ENCODE data around the gene LUZP2. TPM values are rescaled to one million over a fixed set of nuclear protein-coding genes. Genes with fewer than 3 reads are reported as not detected.

LUZP2 gene
- total RNA-seq, 2 experiments from 2014 or later = not detected

GRCh38 chr11:24572376-24572775, 75.5 kb downstream of the LUZP2 start:
- ChIA-PET POLR2A (no interaction called here), CTCF (no interaction called here)
- intact Hi-C loops (cut with DNase I, micrococcal nuclease) = no loop called here
- no peak overlapping the region for H3K4me3 Mint-ChIP-seq
- no peaks in the 10 kb centered on the region for H3K9me3 ChIP-seq (ENCODE audit: control insufficient read depth in 1 of 2, insufficient read depth in 1 of 2, low read length in 2 of 2)
- no peaks in the 10 kb centered on the region for H3K9me3 Mint-ChIP-seq
- TF ChIP-seq, protein P1, sequence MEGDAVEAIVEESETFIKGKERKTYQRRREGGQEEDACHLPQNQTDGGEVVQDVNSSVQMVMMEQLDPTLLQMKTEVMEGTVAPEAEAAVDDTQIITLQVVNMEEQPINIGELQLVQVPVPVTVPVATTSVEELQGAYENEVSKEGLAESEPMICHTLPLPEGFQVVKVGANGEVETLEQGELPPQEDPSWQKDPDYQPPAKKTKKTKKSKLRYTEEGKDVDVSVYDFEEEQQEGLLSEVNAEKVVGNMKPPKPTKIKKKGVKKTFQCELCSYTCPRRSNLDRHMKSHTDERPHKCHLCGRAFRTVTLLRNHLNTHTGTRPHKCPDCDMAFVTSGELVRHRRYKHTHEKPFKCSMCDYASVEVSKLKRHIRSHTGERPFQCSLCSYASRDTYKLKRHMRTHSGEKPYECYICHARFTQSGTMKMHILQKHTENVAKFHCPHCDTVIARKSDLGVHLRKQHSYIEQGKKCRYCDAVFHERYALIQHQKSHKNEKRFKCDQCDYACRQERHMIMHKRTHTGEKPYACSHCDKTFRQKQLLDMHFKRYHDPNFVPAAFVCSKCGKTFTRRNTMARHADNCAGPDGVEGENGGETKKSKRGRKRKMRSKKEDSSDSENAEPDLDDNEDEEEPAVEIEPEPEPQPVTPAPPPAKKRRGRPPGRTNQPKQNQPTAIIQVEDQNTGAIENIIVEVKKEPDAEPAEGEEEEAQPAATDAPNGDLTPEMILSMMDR (IDR thresholded peaks at IDR 0.05) = no peak
- no peaks in the 10 kb centered on the region for H3K4me1 ChIP-seq (ENCODE audit: insufficient read depth, low read length)
- H3K4me1 Mint-ChIP-seq (ENCODE audit: low read depth) = no peaks in the 10 kb centered on the region
- no peaks in the 10 kb centered on the region for H3K27me3 ChIP-seq (ENCODE audit: control insufficient read depth in 1 of 2, insufficient read depth in 2 of 2, low read length in 2 of 2)
- ATAC-seq (ENCODE audit: poor library complexity) (no peak), DNase-seq (no peak)
- H3K36me3 ChIP-seq (ENCODE audit: insufficient read depth, low read length) = no peaks in the 10 kb centered on the region
- no peaks in the 10 kb centered on the region for H3K27me3 Mint-ChIP-seq
- H3K27ac Mint-ChIP-seq = no peak overlapping the region
- H3K27ac ChIP-seq (ENCODE audit: low read depth in 1 of 2, low read length in 2 of 2) = no peak overlapping the region
- H3K36me3 Mint-ChIP-seq (ENCODE audit: low read depth) = no peaks in the 10 kb centered on the region
- no peak overlapping the region for H3K4me3 ChIP-seq (ENCODE audit: low read length)

DNA sequence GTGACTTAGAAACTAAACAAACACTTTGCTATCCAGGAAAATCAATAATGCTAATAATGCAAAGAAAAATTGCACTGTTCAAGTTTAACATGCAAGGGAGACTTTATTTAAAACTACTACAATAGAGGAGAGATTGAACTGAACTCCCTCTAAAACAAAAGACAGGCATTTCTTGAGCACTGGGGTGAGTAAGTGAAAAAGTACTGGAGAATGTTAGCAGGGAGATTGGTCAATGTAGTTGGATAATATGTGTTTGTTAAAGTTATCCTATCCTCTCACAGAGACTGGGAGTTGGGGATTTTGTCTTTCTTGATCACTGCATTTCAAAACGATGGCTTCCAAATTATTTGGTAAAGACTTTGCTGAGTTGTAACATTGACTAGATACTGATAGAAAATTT, 77.6 kb downstream of the LUZP2 start:
- intact Hi-C loops (cut with DNase I, micrococcal nuclease) = no loop called here
- TF ChIP-seq, protein P1 (IDR thresholded peaks at IDR 0.05) = no peak

DNA sequence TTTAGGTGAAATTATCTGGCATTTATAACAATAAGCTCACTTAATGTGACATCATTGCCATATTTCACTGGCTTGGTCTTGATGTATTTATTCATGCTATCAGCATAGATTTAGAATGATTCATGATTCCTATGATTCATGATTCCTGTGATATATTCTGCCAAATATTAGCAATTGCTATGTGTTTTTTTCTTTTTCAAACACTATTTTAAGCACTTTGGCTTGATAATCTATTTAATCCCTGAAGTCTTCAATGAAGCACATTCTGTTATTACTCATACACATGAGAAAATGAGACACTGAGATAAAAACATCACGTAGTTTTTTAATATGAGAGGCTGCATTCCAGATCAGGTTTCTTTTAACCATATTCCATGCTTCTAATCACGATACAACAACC, 78.5 kb downstream of the LUZP2 start:
- no peak overlapping the region for H3K27ac ChIP-seq (ENCODE audit: low read depth in 1 of 2, low read length in 2 of 2)
- intact Hi-C loops (cut with DNase I, micrococcal nuclease) = no loop called here
- H3K9me3 ChIP-seq (ENCODE audit: control insufficient read depth in 1 of 2, insufficient read depth in 1 of 2, low read length in 2 of 2) = no peaks in the 10 kb centered on the region
- Mint-ChIP-seq H3K36me3 (ENCODE audit: low read depth) (no peaks in the 10 kb centered on the region), H3K27me3 (no peaks in the 10 kb centered on the region), H3K27ac (no peak overlapping the region), H3K4me3 (no peak overlapping the region), H3K9me3 (no peaks in the 10 kb centered on the region), H3K4me1 (ENCODE audit: low read depth) (no peaks in the 10 kb centered on the region)
- ATAC-seq (ENCODE audit: poor library complexity) = no peak
- ChIA-PET POLR2A (no interaction called here), CTCF (no interaction called here)
- no peaks in the 10 kb centered on the region for H3K27me3 ChIP-seq (ENCODE audit: control insufficient read depth in 1 of 2, insufficient read depth in 2 of 2, low read length in 2 of 2)
- no peak overlapping the region for H3K4me3 ChIP-seq (ENCODE audit: low read length)
- no peaks in the 10 kb centered on the region for H3K4me1 ChIP-seq (ENCODE audit: insufficient read depth, low read length)
- H3K36me3 ChIP-seq (ENCODE audit: insufficient read depth, low read length) = no peaks in the 10 kb centered on the region
- DNase-seq = no peak
- TF ChIP-seq, protein P1 (IDR thresholded peaks at IDR 0.05) = no peak

More for the DNA sequence above, 77.6 kb downstream of the LUZP2 start:
- no peaks in the 10 kb centered on the region for H3K4me1 ChIP-seq (ENCODE audit: insufficient read depth, low read length)
- H3K9me3 ChIP-seq (ENCODE audit: control insufficient read depth in 1 of 2, insufficient read depth in 1 of 2, low read length in 2 of 2) = no peaks in the 10 kb centered on the region
- Mint-ChIP-seq H3K27me3 (no peaks in the 10 kb centered on the region), H3K27ac (no peak overlapping the region), H3K9me3 (no peaks in the 10 kb centered on the region), H3K4me3 (no peak overlapping the region), H3K36me3 (ENCODE audit: low read depth) (no peaks in the 10 kb centered on the region), H3K4me1 (ENCODE audit: low read depth) (no peaks in the 10 kb centered on the region)
- H3K27me3 ChIP-seq (ENCODE audit: control insufficient read depth in 1 of 2, insufficient read depth in 2 of 2, low read length in 2 of 2) = no peaks in the 10 kb centered on the region
- ChIA-PET CTCF (no interaction called here), POLR2A (no interaction called here)
- DNase-seq (no peak), ATAC-seq (ENCODE audit: poor library complexity) (no peak)
- H3K4me3 ChIP-seq (ENCODE audit: low read length) = no peak overlapping the region
- no peak overlapping the region for H3K27ac ChIP-seq (ENCODE audit: low read depth in 1 of 2, low read length in 2 of 2)
- no peaks in the 10 kb centered on the region for H3K36me3 ChIP-seq (ENCODE audit: insufficient read depth, low read length)
